Measurements from ENCODE around the gene CA7.

CA7 gene

GRCh38 chr16:66846266-66846665 is 2.1 kb downstream of the CA7 start:
- no peaks in the 10 kb centered on the region; the same call in none of the 2 replicates for H3K27me3 ChIP-seq (replicated peaks; ENCODE audit: control insufficient read depth, insufficient read depth, low read length)
- no peak for TF ChIP-seq CTCF (IDR thresholded peaks at IDR 0.05; ENCODE audit: insufficient read depth, low read length, poor library complexity, severe bottlenecking)
- no peaks in the 10 kb centered on the region for H3K36me3 ChIP-seq (ENCODE audit: control insufficient read depth, insufficient read depth, low read length)
- DNase-seq (ENCODE audit: extremely low read depth, insufficient read length) = no peak
- H3K4me3 ChIP-seq (replicated peaks; ENCODE audit: low read depth, low read length) = no peak overlapping the region

- no peak for TF ChIP-seq CTCF (IDR thresholded peaks at IDR 0.05; ENCODE audit: insufficient read depth, low read length, poor library complexity, severe bottlenecking)
- DNase-seq (ENCODE audit: extremely low read depth, insufficient read length) = no peak
- Histone ChIP-seq H3K36me3 (ENCODE audit: control insufficient read depth, insufficient read depth, low read length) (no peaks in the 10 kb centered on the region), H3K27me3 (replicated peaks; ENCODE audit: control insufficient read depth, insufficient read depth, low read length) (no peaks in the 10 kb centered on the region; the same call in none of the 2 replicates), H3K4me3 (replicated peaks; ENCODE audit: low read depth, low read length) (no peak overlapping the region)
These were observed 2.6 kb downstream of the CA7 start for GRCh38 chr16:66846831-66847230.

GRCh38 chr16:66847533-66848067 is 3.4 kb downstream of the CA7 start:
- no peak for DNase-seq (ENCODE audit: extremely low read depth, insufficient read length)
- TF ChIP-seq CTCF (IDR thresholded peaks at IDR 0.05; ENCODE audit: insufficient read depth, low read length, poor library complexity, severe bottlenecking) = no peak
- H3K36me3 ChIP-seq (ENCODE audit: control insufficient read depth, insufficient read depth, low read length) = no peaks in the 10 kb centered on the region
- H3K4me3 ChIP-seq (replicated peaks; ENCODE audit: low read depth, low read length) = no peak overlapping the region
- H3K27me3 ChIP-seq (replicated peaks; ENCODE audit: control insufficient read depth, insufficient read depth, low read length) = no peaks in the 10 kb centered on the region; the same call in none of the 2 replicates

- no peaks in the 10 kb centered on the region; the same call in none of the 2 replicates for H3K27me3 ChIP-seq (replicated peaks; ENCODE audit: control insufficient read depth, insufficient read depth, low read length)
- no peak overlapping the region for H3K4me3 ChIP-seq (replicated peaks; ENCODE audit: low read depth, low read length)
- H3K36me3 ChIP-seq (ENCODE audit: control insufficient read depth, insufficient read depth, low read length) = no peaks in the 10 kb centered on the region
- no peak for DNase-seq (ENCODE audit: extremely low read depth, insufficient read length)
- TF ChIP-seq CTCF (IDR thresholded peaks at IDR 0.05; ENCODE audit: insufficient read depth, low read length, poor library complexity, severe bottlenecking) = no peak
These were observed 4.0 kb downstream of the CA7 start for GRCh38 chr16:66848172-66848571.

- no peaks in the 10 kb centered on the region; the same call in none of the 2 replicates for H3K27me3 ChIP-seq (replicated peaks; ENCODE audit: control insufficient read depth, insufficient read depth, low read length)
- H3K36me3 ChIP-seq (ENCODE audit: control insufficient read depth, insufficient read depth, low read length) = no peaks in the 10 kb centered on the region
- no peak for TF ChIP-seq CTCF (IDR thresholded peaks at IDR 0.05; ENCODE audit: insufficient read depth, low read length, poor library complexity, severe bottlenecking)
- no peak for DNase-seq (ENCODE audit: extremely low read depth, insufficient read length)
- no peak overlapping the region for H3K4me3 ChIP-seq (replicated peaks; ENCODE audit: low read depth, low read length)
These were observed 4.8 kb downstream of the CA7 start for GRCh38 chr16:66849021-66849420.

- H3K4me3 ChIP-seq (replicated peaks; ENCODE audit: low read depth, low read length) = no peak overlapping the region
- TF ChIP-seq CTCF (IDR thresholded peaks at IDR 0.05; ENCODE audit: insufficient read depth, low read length, poor library complexity, severe bottlenecking) = no peak
- no peaks in the 10 kb centered on the region; the same call in none of the 2 replicates for H3K27me3 ChIP-seq (replicated peaks; ENCODE audit: control insufficient read depth, insufficient read depth, low read length)
- no peak for DNase-seq (ENCODE audit: extremely low read depth, insufficient read length)
- H3K36me3 ChIP-seq (ENCODE audit: control insufficient read depth, insufficient read depth, low read length) = no peaks in the 10 kb centered on the region
These were observed 5.3 kb downstream of the CA7 start for GRCh38 chr16:66849549-66849948.

Measured in GM06990 (cell line).